Measurements from ENCODE around the gene KRT38. TPM values are rescaled to one million over a fixed set of nuclear protein-coding genes. Genes with fewer than 3 reads are reported as not detected.
A peak's percentile ranks its signal among the peaks of the same experiment; 100 is the strongest.
"Not testable (repeated sequence)": the region's sequence is repeated elsewhere in the genome, so short reads cannot be mapped to it uniquely, and the experiment has no call there.

The KRT38 gene
- total RNA-seq, 1 donor from 2014 or later = not detected

DNA sequence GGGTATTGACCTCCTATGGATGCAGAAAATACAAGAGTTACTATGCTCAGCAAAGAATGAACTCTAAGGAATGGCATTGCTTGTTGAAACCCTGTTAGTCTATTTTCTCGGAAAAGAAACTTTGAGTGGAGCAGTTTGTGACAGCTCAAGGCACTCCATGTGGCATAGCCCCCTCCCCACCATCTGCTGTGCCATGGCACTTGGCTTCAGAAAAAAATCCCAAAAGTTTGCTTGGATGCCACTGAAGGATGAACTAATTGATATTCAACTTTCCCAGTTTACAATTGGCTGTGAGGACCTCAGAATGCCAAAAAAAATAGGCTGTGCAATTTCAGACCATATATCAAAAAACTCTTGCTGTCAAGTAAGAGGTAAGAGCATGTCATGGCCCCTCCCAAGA is 45.2 kb downstream of the KRT38 start:
- no peak for DNase-seq (ENCODE audit: low read depth in 2 of 2)

DNA sequence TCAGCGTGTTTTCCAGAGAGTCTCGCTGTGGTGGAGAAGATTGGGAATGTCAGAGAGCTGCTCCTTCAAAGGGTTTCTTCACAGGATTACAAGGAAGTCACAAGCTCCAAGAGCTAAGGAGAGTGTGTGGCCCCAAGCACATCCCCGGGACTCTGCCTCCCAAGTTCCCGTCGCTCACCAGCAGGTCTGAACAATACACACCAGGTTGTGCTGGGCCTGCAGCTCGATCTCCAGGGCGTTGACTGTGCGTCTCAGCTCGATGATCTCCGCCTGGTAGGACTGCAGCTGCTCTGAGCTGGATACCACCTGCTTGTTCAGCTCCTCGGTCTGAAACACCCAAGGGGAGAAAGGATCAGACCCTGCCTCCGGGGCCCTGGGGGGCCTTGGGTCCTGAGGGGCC is 45.7 kb downstream of the KRT38 start:
- not testable (repeated sequence) for DNase-seq (ENCODE audit: low read depth in 2 of 2)

DNA sequence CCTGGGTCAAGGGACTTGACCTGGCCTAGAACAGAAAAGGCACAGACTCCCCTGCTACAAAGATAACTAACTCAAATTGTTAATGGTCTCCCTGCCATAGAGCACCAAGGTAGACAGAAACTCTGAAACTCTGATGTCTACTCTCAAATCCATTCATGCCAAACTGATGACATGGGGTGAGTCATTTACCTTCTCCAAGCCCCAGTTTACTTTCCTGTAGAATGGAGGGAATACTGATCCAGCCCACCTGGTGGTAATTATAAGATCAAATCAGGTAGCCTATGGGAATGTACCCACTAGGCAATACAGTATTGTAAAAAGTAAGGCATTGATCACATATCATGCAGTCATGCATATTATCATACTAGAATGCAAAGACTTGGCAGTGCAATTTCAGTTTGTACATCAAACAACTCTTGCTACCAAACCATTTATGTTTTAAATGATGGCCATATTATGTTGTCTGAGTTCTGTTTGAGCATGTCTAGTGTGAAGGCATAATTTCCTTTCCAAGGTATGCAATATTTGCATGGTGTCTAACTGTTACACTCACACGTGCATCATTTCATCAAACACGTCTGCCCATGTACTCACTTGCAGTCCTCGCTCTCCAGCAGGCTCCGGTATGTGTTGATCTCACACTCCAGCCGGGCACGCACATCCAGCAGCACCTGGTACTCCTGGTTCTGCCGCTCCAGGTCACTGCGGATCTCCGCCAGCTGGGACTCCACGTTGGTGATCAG is 46.4 kb downstream of the KRT38 start:
- no peak for DNase-seq (ENCODE audit: low read depth in 2 of 2)

DNA sequence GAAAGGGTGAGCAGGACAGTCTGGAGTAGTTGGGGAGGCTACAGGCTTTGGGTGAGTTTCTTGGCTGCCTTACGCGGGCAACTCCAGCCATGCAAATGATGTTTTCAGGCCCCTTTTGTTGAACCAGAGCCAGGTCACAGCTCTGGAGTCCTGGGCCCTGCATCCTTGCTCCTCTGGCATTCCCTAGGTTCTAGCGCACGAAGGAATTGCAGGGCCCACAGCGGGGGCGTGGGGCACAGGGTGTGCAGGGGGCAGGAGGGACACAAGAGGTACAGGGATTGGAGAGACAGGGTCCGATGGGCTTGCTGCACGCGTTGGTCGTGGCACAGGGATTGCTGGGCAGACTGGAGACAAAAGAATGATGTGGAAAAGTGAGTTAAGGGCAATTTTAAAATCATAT is 47.0 kb downstream of the KRT38 start:
- no peak for DNase-seq (ENCODE audit: low read depth in 2 of 2)

DNA sequence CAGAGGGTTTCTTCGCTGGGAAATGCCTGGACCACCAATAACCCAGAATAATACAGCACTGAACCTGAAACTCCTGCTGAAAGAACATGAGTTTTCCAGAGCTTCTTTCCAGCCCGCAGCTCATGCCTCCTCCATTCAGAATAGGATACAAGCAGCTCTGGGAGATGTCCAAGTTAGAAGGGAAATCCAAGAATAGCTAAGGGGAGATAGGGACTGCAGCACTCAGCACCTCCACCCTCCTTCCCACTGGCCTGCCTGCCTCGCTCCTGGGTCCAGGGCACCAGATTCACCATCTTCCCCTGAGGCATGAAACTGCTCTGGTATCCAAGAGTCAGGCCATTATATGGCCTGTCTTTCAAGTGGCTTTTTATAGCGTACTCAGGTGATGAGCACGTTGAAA is 47.5 kb downstream of the KRT38 start:
- no peak for DNase-seq (ENCODE audit: low read depth in 2 of 2)

DNA sequence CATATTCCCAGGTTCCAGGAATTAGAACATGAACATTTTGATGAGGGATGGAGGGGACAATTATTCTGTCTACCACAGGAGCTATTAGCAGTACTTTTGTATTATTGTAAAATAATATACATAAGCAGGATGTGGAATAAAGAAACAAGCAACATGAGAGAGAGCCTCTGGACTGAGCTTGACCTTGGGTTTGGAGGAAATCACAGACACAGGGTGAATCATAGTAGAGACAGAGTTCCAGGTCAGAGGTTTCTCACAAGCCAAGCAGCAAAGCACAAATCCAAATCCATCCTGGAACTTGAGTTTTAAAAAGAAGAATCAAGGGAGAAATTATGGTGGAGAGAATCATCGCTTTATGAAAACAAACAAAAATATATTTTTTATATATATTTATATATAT is 48.5 kb downstream of the KRT38 start:
- peak in 1 of 2 donors; percentile 30 for DNase-seq (ENCODE audit: low read depth in 2 of 2)

DNA sequence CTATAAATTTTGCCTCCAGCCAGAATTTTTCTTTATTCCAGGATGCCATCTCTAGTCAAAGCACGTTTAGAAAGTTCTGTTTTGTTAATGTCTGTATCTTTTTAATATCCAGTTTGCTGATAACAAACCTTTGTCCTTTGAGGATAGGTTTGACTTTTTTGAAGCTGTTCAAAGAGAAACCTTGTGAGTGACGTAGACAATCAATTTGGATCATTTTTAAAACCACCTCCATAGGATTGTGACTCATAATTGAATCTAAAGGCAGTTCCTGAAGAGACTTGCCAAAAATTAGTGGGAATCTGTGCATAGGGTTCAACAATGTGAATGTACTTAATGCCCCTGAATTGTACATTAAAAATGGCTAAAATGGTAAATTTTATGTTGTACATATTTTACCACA is 49.2 kb downstream of the KRT38 start:
- no peak for DNase-seq (ENCODE audit: low read depth in 2 of 2)

DNA sequence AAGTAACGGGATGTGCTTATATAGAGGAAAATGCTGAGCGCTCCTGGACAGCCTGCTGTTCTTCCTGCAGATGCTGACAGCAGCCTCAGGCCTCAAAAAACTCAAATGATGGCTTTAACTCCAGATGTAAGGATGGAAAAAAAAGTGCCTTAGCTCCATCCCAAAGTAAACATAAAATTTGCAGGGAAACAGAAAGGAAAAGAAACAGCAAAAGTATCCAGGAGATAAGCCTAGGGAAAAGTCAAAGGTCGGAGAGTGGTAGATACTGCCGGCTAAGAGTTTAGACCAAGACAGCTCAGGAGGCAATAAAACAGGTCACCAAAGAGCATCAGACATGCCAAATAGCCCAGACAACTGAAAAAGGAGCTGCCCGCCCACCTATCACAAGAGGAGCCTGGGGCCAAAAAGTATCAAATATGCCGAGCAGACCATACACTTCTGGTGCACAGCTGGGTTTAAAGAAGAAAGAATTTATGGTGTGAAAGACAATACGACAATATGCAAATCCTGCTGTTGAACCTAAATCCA is 50.3 kb downstream of the KRT38 start:
- DNase-seq (ENCODE audit: low read depth in 2 of 2) = no peak

DNA sequence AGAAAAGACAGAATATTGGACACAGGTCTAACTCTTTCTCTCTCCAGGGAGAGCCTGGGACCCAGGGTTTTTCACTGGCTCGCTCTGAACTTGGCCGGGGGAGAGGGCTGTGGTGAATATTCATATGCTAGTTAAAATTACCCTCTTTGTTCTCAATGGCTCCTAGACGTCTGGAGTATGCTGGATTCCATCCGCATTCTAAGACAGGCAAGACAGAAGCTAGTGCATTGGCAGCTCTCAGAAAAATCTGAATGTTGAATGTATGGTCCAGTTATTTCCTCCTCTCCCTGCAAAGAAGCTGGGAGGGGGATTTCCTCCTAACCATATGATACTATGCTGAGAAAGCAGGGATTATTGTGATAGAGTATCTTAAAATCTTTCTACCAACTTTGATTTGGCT is 53.1 kb downstream of the KRT38 start:
- DNase-seq (ENCODE audit: low read depth in 2 of 2) = no peak

DNA sequence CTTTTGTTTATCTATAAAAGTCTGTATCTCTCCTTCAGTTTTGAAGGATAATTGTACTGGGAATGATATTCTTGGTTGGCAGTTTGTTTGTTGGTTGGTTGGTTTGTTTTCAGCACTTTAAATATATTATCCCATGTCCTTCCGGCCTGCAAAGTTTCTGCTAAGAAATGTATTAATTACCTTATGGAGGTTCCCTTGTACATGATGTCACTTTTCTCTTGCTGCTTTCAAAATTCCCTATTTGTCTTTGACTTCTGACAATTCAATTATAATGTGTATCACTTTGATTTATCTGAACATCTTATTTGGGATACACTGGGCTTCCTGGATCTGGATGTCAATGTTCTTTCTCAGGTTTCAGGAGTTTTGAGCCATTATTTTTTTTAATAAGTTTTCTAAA is 54.6 kb downstream of the KRT38 start:
- DNase-seq (ENCODE audit: low read depth in 2 of 2) = no peak

Other genes starting within 250 kb of the KRT38 start
- gene KRTAP9-2, start 214.3 kb downstream of the KRT38 start, total RNA-seq = not detected in 2 replicates
- not detected in 2 replicates for gene KRTAP9-3, start 208.5 kb downstream of the KRT38 start, total RNA-seq
- not detected in 2 replicates for gene KRTAP9-8, start 203.0 kb downstream of the KRT38 start, total RNA-seq
- not detected in 2 replicates for gene KRTAP9-4, start 191.3 kb downstream of the KRT38 start, total RNA-seq
- not detected in 2 replicates for gene KRTAP9-9, start 185.6 kb downstream of the KRT38 start, total RNA-seq
- gene KRTAP9-6, start 175.6 kb downstream of the KRT38 start, total RNA-seq = not detected in 2 replicates
- gene KRTAP9-7, start 165.3 kb downstream of the KRT38 start, total RNA-seq = not detected in 2 replicates
- gene KRTAP29-1, start 138.1 kb downstream of the KRT38 start, total RNA-seq = not detected in 2 replicates
- gene KRTAP16-1, start 131.7 kb downstream of the KRT38 start, total RNA-seq = not detected in 2 replicates
- gene KRTAP17-1, start 125.3 kb downstream of the KRT38 start, total RNA-seq = not detected in 2 replicates
- gene KRT33A, start 90.2 kb downstream of the KRT38 start, total RNA-seq = not detected in 2 replicates
- not detected in 2 replicates for gene KRT33B, start 71.2 kb downstream of the KRT38 start, total RNA-seq
- not detected in 2 replicates for gene KRT34, start 58.7 kb downstream of the KRT38 start, total RNA-seq
- not detected in 2 replicates for gene KRT31, start 43.4 kb downstream of the KRT38 start, total RNA-seq
- gene KRT37, start 16.4 kb downstream of the KRT38 start, total RNA-seq = not detected in 2 replicates
- not detected in 2 replicates for gene KRT32, start 26.4 kb upstream of the KRT38 start, total RNA-seq
- gene KRT35, start 40.2 kb upstream of the KRT38 start, total RNA-seq = not detected in 2 replicates
- not detected in 2 replicates for gene KRT36, start 48.9 kb upstream of the KRT38 start, total RNA-seq
- under 0.01 TPM in 1 of 2 replicates, not detected in the other for gene KRT13, start 64.6 kb upstream of the KRT38 start, total RNA-seq
- gene KRT15, start 77.9 kb upstream of the KRT38 start, total RNA-seq = 0.20 and 1.5 TPM in 2 replicates
- gene KRT19, start 87.3 kb upstream of the KRT38 start, total RNA-seq = 2.8 and 13.1 TPM in 2 replicates
- not detected in 2 replicates for gene KRT9, start 131.1 kb upstream of the KRT38 start, total RNA-seq
- gene KRT14, start 145.9 kb upstream of the KRT38 start, total RNA-seq = not detected in 2 replicates
- not detected in 2 replicates for gene KRT16, start 171.8 kb upstream of the KRT38 start, total RNA-seq
- 0.22 TPM in 1 of 2 replicates, not detected in the other for gene KRT17, start 183.6 kb upstream of the KRT38 start, total RNA-seq
- gene EIF1, start 247.9 kb upstream of the KRT38 start, total RNA-seq = 41.2 and 82.5 TPM in 2 replicates